HepG2 (cell line): Measurements from ENCODE around the gene MYH7B. TPM values are rescaled to one million over a fixed set of nuclear protein-coding genes. Genes with fewer than 3 reads are reported as not detected.

Experiments used
- HNF1A ChIP-seq, 2 experiments: sonication (generic) in 1 of 2; formaldehyde crosslinking in 1 of 2; IDR thresholded peaks; 2 replicates each; pipeline versions ENCODE4 v1.4.0 to v1.6.1; 2016 to 2020; ENCODE audit warnings: borderline replicate concordance in 1 of 2, low read depth in 1 of 2, mild to moderate bottlenecking in 1 of 2, missing genetic modification reagents in 1 of 2
- IRF9 ChIP-seq: sonication (generic); formaldehyde crosslinking; IDR thresholded peaks from 2 replicates; pipeline ENCODE4 v1.8.0; 2022; ENCODE audit warnings: missing genetic modification reagents, mild to moderate bottlenecking, borderline replicate concordance
- JUNB ChIP-seq: sonication (generic); formaldehyde crosslinking; IDR thresholded peaks from 2 replicates; pipeline ENCODE4 v1.8.0; 2022; ENCODE audit warnings: missing genetic modification reagents, mild to moderate bottlenecking, borderline replicate concordance
- LRRFIP1 ChIP-seq: sonication (generic); formaldehyde crosslinking; conservative IDR thresholded peaks from 2 replicates; pipeline ENCODE4 v1.4.0; 2020; ENCODE audit warnings: missing genetic modification reagents
- NFATC3 ChIP-seq: sonication (generic); formaldehyde crosslinking; IDR thresholded peaks from 2 replicates; pipeline ENCODE4 v1.5.1; 2020; ENCODE audit warnings: mild to moderate bottlenecking, missing genetic modification reagents
- NPAS2 ChIP-seq: sonication (generic); formaldehyde crosslinking; IDR thresholded peaks from 2 replicates; pipeline ENCODE4 v1.8.0; 2022; ENCODE audit warnings: mild to moderate bottlenecking, missing genetic modification reagents, borderline replicate concordance
- PPARG ChIP-seq: conservative IDR thresholded peaks from 2 replicates; pipeline ENCODE4 v1.6.1; 2016; ENCODE audit warnings: missing biosample characterization, missing genetic modification reagents
- RNF2 ChIP-seq: fragments of 450-650 bp; conservative IDR thresholded peaks from 2 replicates; pipeline ENCODE4 v1.6.1; 2016; ENCODE audit warnings: low read depth
- WIZ ChIP-seq: sonication (generic); formaldehyde crosslinking; IDR thresholded peaks from 2 replicates; pipeline ENCODE4 v1.5.1; 2020; ENCODE audit warnings: mild to moderate bottlenecking, missing genetic modification reagents
- ZBTB21 ChIP-seq: sonication (generic); formaldehyde crosslinking; IDR thresholded peaks from 2 replicates; pipeline ENCODE4 v1.4.0; 2020; ENCODE audit warnings: missing genetic modification reagents
- ZBTB37 ChIP-seq: sonication (generic); formaldehyde crosslinking; IDR thresholded peaks from 2 replicates; pipeline ENCODE4 v1.4.0; 2020; ENCODE audit warnings: mild to moderate bottlenecking, missing genetic modification reagents
- ZFP82 ChIP-seq: sonication (generic); formaldehyde crosslinking; IDR thresholded peaks from 2 replicates; pipeline ENCODE4 v1.5.1; 2020; ENCODE audit warnings: mild to moderate bottlenecking, missing genetic modification reagents, borderline replicate concordance
- ZMYM3 ChIP-seq: sonication (generic); formaldehyde crosslinking; IDR thresholded peaks from 2 replicates; pipeline ENCODE4 v1.5.1; 2020; ENCODE audit warnings: mild to moderate bottlenecking, missing genetic modification reagents
- ZNF547 ChIP-seq: sonication (generic); formaldehyde crosslinking; IDR thresholded peaks from 2 replicates; pipeline ENCODE4 v1.5.1; 2020; ENCODE audit warnings: mild to moderate bottlenecking, missing genetic modification reagents
- ZNF574 ChIP-seq: sonication (generic); formaldehyde crosslinking; IDR thresholded peaks from 2 replicates; pipeline ENCODE4 v1.4.0; 2020; ENCODE audit warnings: missing genetic modification reagents
- ZNF597 ChIP-seq: sonication (generic); formaldehyde crosslinking; IDR thresholded peaks from 2 replicates; pipeline ENCODE4 v1.5.0; 2020; ENCODE audit warnings: missing genetic modification reagents
- polyA plus RNA-seq, 8 experiments: library from polyadenylated mRNA; depleted of rRNA in 3 of 8; stranded (reverse) in 7 of 8; unstranded in 1 of 8; fragments of >200 nt; fragmentation: Illumina TruSeq in 4 of 8; extraction: Trizol in 4 of 8; gene quantifications; 2 replicates each; pipeline versions ENCODE4 v1.2.1 to v1.2.3, GENCODE V29; 2011 to 2016; ENCODE audit warnings: low read depth in 4 of 8, missing spikeins in 1 of 8, mixed read lengths in 1 of 8; ENCODE audit not compliant: insufficient read depth in 1 of 8
- total RNA-seq, 5 experiments: library from RNA; depleted of rRNA; stranded (reverse); fragments of >200 nt; fragmentation: Illumina TruSeq; extraction: Trizol; gene quantifications; 2 replicates each; pipeline ENCODE4 v1.2.3, GENCODE V29; 2016; ENCODE audit warnings: low read depth in 1 of 5

The MYH7B gene
- total and polyA plus RNA-seq, 2 of the 13 experiments (the other 11 are each of a cell fraction or from before 2014, with no cell fraction given): 0.05 to 0.20 TPM

- TF ChIP-seq ZNF574: 0 out of 2 replicates have a peak, but pooled peaks have one; percentile 27
- TF ChIP-seq PPARG (CRISPR knock-in tag): no peak
- no peak for TF ChIP-seq ZNF597
- TF ChIP-seq NFATC3 (CRISPR knock-in tag): no peak
- TF ChIP-seq ZBTB37 (CRISPR knock-in tag): no peak
- no peak for TF ChIP-seq IRF9 (CRISPR knock-in tag)
- TF ChIP-seq LRRFIP1 (CRISPR knock-in tag): no peak
- TF ChIP-seq ZBTB21 (CRISPR knock-in tag): no peak
- no peak for TF ChIP-seq ZFP82 (CRISPR knock-in tag)
- TF ChIP-seq ZMYM3 (CRISPR knock-in tag): peak; percentile 42; the same call in 1 of the 2 replicates
- TF ChIP-seq ZNF547 (CRISPR knock-in tag): no peak
- peak; percentile 67; the same call in 1 of the 2 replicates for TF ChIP-seq JUNB (CRISPR knock-in tag)
- no peak for TF ChIP-seq HNF1A (IDR thresholded peaks at IDR 0.05; ENCODE audit: low read depth)
- TF ChIP-seq HNF1A (CRISPR knock-in tag; IDR thresholded peaks at IDR 0.05; ENCODE audit: borderline replicate concordance): no peak
- TF ChIP-seq WIZ: no peak
- TF ChIP-seq NPAS2 (CRISPR knock-in tag): no peak
- no peak for TF ChIP-seq RNF2
Observed at GRCh38 chr20:34988191-34988540, 32.5 kb downstream of the MYH7B start (continued).
